Calu3 (cell line): ENCODE measurements around the gene ZNF507. TPM values are rescaled to one million over a fixed set of nuclear protein-coding genes. Genes with fewer than 3 reads are reported as not detected.

Source experiments
- BruUV-seq: library from RNA; stranded (reverse); fragments of 400-500 nt; replicated peaks from 2 replicates; lab custom pipeline; 2021; lab: Mats Ljungman, UMichigan
- CTCF ChIA-PET: fragments of 300-600 bp; sonication (Branson Sonifier 250); formaldehyde crosslinking; loops from one replicate; lab custom pipeline; 2022; ENCODE audit warnings: antibody characterized with exemption; lab: Charles Lee
- DNase-seq: peaks from one replicate; pipeline ENCODE4 v3.0.0; 2022
- H3K27ac Mint-ChIP-seq: one replicate; pipeline ENCODE4 v1.8.0; 2022; ENCODE audit warnings: mixed read lengths; ENCODE audit not compliant: unreplicated experiment
- H3K27me3 Mint-ChIP-seq: one replicate; pipeline ENCODE4 v1.8.0; 2022; ENCODE audit warnings: mixed read lengths; ENCODE audit not compliant: unreplicated experiment
- H3K36me3 Mint-ChIP-seq: one replicate; pipeline ENCODE4 v1.8.0; 2022; ENCODE audit warnings: mild to moderate bottlenecking, moderate library complexity, mixed read lengths; ENCODE audit not compliant: insufficient read depth, unreplicated experiment
- H3K4me1 Mint-ChIP-seq: one replicate; pipeline ENCODE4 v1.8.0; 2022; ENCODE audit warnings: mild to moderate bottlenecking, low read depth, mixed read lengths; ENCODE audit not compliant: unreplicated experiment
- H3K4me3 Mint-ChIP-seq: one replicate; pipeline ENCODE4 v1.8.0; 2022; ENCODE audit warnings: mild to moderate bottlenecking, low read depth, moderate library complexity, mixed read lengths; ENCODE audit not compliant: unreplicated experiment
- H3K9me3 Mint-ChIP-seq: one replicate; pipeline ENCODE4 v1.8.0; 2022; ENCODE audit warnings: low read depth, mixed read lengths; ENCODE audit not compliant: unreplicated experiment
- CTCF ChIP-seq: fragments of 200-600 bp; IDR thresholded peaks from one replicate; pipeline ENCODE4 v1.8.0; 2022; ENCODE audit warnings: antibody characterized with exemption; ENCODE audit not compliant: unreplicated experiment
- intact Hi-C: fragments of 100-400 bp; cut with micrococcal nuclease; formaldehyde crosslinking; loops from one replicate; pipeline ENCODE4 v1.10.0; 2022; ENCODE audit not compliant: unreplicated experiment
- total RNA-seq: library from RNA; stranded (reverse); gene quantifications from 2 replicates; pipeline ENCODE4 v1.2.3, GENCODE V29; 2022

Gene ZNF507
- total RNA-seq, 1 experiment from 2014 or later = 31.5 TPM

GRCh38 chr19:32347573-32347972 is 2.2 kb downstream of the ZNF507 start:
- BruUV-seq = TSS peak; percentile 23
- intact Hi-C loops = loop anchor here (5.0 kb wide), 1 partner anchor 60 kb away; the partner anchor contains the start of gene DPY19L3
- peaks cover 40% of the 10 kb centered on the region for H3K4me1 Mint-ChIP-seq
- no peak overlapping the region for H3K4me3 Mint-ChIP-seq
- no peak overlapping the region for H3K27ac Mint-ChIP-seq
- peaks cover 55% of the 10 kb centered on the region for H3K36me3 Mint-ChIP-seq
- CTCF ChIA-PET = no interaction called here
- no peak for TF ChIP-seq CTCF
- H3K27me3 Mint-ChIP-seq = peaks cover 5% of the 10 kb centered on the region
- no peaks in the 10 kb centered on the region for H3K9me3 Mint-ChIP-seq
- DNase-seq = no peak

- TF ChIP-seq CTCF = no peak
- H3K4me3 Mint-ChIP-seq = no peak overlapping the region
- H3K9me3 Mint-ChIP-seq = peaks cover 3% of the 10 kb centered on the region
- no peaks in the 10 kb centered on the region for H3K27me3 Mint-ChIP-seq
- intact Hi-C loops = loop anchor here (5.0 kb wide), 1 partner anchor 58 kb away; the partner anchor contains the start of gene DPY19L3
- peaks cover 45% of the 10 kb centered on the region for H3K4me1 Mint-ChIP-seq
- BruUV-seq = no TSS peak
- H3K36me3 Mint-ChIP-seq = peaks cover 55% of the 10 kb centered on the region
- no peak for DNase-seq
- CTCF ChIA-PET = no interaction called here
- no peak overlapping the region for H3K27ac Mint-ChIP-seq
Measured at GRCh38 chr19:32349051-32349450, 3.6 kb downstream of the ZNF507 start.

GRCh38 chr19:32349724-32350470 is 4.5 kb downstream of the ZNF507 start:
- Mint-ChIP-seq H3K27ac (peak overlapping the region; percentile 33), H3K4me1 (peaks cover 48% of the 10 kb centered on the region), H3K4me3 (peak overlapping the region; percentile 31), H3K27me3 (no peaks in the 10 kb centered on the region), H3K36me3 (peaks cover 54% of the 10 kb centered on the region), H3K9me3 (peaks cover 3% of the 10 kb centered on the region)
- no TSS peak for BruUV-seq
- peak; percentile 25 for DNase-seq
- no peak for TF ChIP-seq CTCF
- intact Hi-C loops = loop anchor here (1.0 to 5.0 kb wide), 2 partner anchors 23 to 57 kb away; partner anchors contain the start of gene DPY19L3
- CTCF ChIA-PET = no interaction called here

GRCh38 chr19:32350471-32350865 is 5.1 kb downstream of the ZNF507 start:
- CTCF ChIA-PET = interaction anchor here (0.8 kb wide), 1 partner anchor 14 kb away, joined by 3 read pairs; no protein-coding TSS in a partner anchor
- Mint-ChIP-seq H3K4me1 (peaks cover 48% of the 10 kb centered on the region), H3K27me3 (no peaks in the 10 kb centered on the region), H3K36me3 (peaks cover 52% of the 10 kb centered on the region), H3K9me3 (peaks cover 3% of the 10 kb centered on the region), H3K4me3 (peak overlapping the region; percentile 31), H3K27ac (peak overlapping the region; percentile 33)
- no peak for TF ChIP-seq CTCF
- BruUV-seq = no TSS peak
- DNase-seq = no peak
- intact Hi-C loops = loop anchor here (1.0 kb wide), 1 partner anchor 23 kb away; no protein-coding TSS in a partner anchor
